GM06990 (cell line): Measurements from ENCODE around the gene GOLGA8B.
"Not testable (repeated sequence)": the region's sequence is repeated elsewhere in the genome, so short reads cannot be mapped to it uniquely, and the experiment has no call there.

ENCODE experiments used
- DNase-seq: peaks from one replicate; pipeline ENCODE4 v3.0.0-alpha.2; 2011; ENCODE audit not compliant: insufficient read length; ENCODE audit errors: extremely low read depth
- H3K27me3 ChIP-seq: replicated peaks from 2 replicates; pipeline ENCODE4 v1.6.0; 2011; ENCODE audit warnings: low read length; ENCODE audit not compliant: control insufficient read depth, insufficient read depth
- H3K36me3 ChIP-seq: 2 replicates; pipeline ENCODE4 v1.5.1; 2011; ENCODE audit warnings: low read length; ENCODE audit not compliant: control insufficient read depth, insufficient read depth
- H3K4me3 ChIP-seq: replicated peaks from 2 replicates; pipeline ENCODE4 v1.5.1; 2011; ENCODE audit warnings: low read depth, mild to moderate bottlenecking, control low read depth, low read length

The GOLGA8B gene

DNA sequence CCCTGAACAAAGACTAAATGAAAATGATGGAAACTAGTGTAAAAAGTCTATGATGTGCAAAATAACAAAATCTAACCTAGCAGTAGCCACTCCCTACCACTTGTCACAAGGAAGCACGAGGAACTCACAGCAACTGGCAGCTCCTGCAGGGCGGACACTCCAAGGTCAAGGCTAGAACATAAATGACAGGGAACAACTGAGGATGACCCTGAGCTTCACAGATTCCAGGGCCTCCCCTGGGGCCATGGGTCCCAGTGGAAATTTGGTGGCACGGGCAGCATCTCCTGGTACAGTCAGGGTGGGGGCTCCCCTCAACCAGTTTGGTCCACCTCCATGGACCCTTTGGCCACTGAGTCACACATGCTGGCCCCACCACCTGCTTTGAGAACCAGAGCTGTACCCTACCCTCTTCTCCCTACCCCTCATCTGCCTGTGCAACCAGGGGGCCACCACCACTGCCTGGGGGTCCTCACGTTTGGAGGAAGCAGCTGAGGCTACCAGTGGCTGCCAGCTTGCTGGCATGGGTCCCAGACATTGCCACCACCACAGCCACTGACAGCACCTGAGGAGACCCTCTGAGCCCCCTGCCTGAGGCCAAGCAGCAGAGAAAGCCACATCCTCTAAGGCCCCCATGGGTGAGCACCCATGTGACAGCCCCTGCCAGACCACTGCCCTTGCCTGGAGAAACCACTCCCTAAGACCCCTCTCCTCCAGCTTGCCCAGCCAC is 13.6 kb downstream of the GOLGA8B start:
- not testable (repeated sequence) for DNase-seq, H3K4me3 ChIP-seq, H3K27me3 ChIP-seq, H3K36me3 ChIP-seq

GRCh38 chr15:34567174-34567573 is 16.3 kb downstream of the GOLGA8B start:
- H3K27me3 ChIP-seq, H3K4me3 ChIP-seq, DNase-seq, H3K36me3 ChIP-seq: not testable (repeated sequence)

DNA sequence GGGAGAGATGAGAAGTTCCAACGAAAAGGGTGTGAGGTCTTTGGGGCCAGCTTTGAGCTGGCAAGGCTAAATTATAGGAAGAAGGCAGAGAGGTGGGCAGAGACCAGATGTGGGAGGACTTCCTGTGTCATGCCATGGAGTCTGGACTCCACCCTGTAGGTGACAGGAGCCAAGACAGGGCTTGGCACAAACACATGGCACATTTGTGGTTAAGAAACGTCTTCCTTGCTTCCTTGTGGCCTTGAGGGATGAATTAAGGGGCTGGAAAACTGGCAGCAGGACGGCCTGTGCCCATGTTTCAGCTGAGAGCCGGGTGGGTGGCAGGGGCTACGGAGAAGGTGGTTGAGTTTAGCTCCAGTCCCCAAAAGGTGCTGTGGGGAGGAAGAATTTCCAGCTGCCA is 18.7 kb downstream of the GOLGA8B start:
- DNase-seq, H3K4me3 ChIP-seq, H3K27me3 ChIP-seq, H3K36me3 ChIP-seq: not testable (repeated sequence)

- not testable (repeated sequence) for H3K4me3 ChIP-seq, DNase-seq, H3K36me3 ChIP-seq, H3K27me3 ChIP-seq
Observed at GRCh38 chr15:34560814-34561213, 22.6 kb downstream of the GOLGA8B start.

DNA sequence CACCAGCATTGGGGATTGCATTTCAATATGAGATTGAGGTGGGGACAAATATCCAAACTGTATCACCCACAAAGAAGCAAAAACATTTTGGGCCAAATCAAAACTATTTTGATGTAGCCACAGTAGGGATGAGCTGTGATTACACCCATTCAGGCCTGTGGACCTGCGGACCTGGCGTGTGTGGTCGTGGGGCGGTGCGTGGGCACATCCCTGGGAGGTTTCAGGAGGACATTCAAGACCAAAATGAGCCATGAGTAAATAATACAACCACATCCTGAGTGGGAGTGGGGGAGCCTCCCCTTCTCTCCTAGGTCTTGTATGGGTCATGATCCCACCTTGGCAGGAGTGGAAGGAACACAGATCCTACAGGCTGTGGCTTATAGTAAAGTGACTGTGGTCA is 23.7 kb downstream of the GOLGA8B start:
- H3K27me3 ChIP-seq, H3K4me3 ChIP-seq, H3K36me3 ChIP-seq, DNase-seq: not testable (repeated sequence)

DNA sequence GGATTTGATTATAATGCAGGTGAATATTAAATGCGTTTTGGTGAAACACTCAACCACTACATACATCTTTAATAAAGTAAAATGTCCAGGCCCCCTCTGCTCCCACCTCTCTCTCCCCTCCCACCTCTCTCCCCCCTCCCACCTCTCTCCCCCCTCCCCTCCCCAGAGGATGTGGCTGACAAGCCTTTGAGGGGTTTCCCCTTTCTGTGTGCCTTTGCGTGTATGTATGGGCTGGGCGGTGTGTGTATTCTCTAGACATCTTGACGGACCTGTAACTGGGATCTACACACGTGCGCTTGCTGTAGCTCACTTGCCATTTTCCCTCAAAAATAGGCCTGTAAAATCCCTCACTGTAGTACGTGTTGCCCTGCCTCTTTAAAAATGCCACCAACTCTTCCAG is 28.3 kb downstream of the GOLGA8B start:
- DNase-seq, H3K4me3 ChIP-seq, H3K36me3 ChIP-seq, H3K27me3 ChIP-seq: not testable (repeated sequence)

DNA sequence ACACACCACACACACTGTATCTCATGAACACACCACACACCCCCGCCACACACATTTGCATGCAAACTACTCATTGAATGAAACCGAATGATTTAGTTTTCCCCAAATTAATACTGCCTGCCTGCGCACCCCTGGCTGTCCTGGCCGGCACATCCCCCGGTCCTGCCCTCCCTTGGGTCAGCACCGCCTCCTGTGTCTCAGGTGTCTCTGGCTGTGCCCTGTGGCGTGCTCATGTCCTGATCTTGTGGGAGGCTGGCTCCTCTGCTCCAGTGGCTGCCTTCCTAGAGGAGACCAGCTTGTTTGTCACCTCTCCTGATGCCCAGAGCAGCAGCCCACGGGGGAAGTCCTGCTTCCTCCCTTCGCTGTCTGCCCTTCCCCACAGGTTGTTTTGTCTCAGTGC is 28.7 kb downstream of the GOLGA8B start:
- not testable (repeated sequence) for H3K4me3 ChIP-seq, H3K36me3 ChIP-seq, DNase-seq

DNA sequence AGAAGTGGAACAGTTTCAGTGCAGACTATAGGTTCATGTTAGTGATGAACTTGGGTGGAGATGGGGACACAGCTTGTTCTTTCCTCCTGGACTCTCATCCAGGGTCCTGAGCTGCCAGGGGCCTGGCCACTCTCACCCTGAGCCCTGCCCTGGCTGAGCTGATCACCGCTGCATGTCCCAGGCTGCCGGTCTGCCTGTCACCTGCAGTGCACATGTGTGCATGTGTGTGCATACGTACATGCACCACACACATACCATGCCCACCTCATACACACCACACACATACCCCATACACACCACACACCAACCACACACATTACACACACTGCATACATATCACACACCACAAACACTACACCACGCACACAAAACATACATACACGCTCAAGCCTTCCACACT is 29.3 kb downstream of the GOLGA8B start:
- H3K4me3 ChIP-seq, H3K36me3 ChIP-seq, DNase-seq, H3K27me3 ChIP-seq: not testable (repeated sequence)

More for the DNA sequence above, 28.7 kb downstream of the GOLGA8B start:
- not testable (repeated sequence) for H3K27me3 ChIP-seq

GRCh38 chr15:34550129-34550528 is 33.3 kb downstream of the GOLGA8B start:
- H3K36me3 ChIP-seq, H3K27me3 ChIP-seq, DNase-seq, H3K4me3 ChIP-seq: not testable (repeated sequence)

- H3K4me3 ChIP-seq, DNase-seq, H3K27me3 ChIP-seq, H3K36me3 ChIP-seq: not testable (repeated sequence)
Observed at GRCh38 chr15:34549381-34549809, 34.1 kb downstream of the GOLGA8B start.

DNA sequence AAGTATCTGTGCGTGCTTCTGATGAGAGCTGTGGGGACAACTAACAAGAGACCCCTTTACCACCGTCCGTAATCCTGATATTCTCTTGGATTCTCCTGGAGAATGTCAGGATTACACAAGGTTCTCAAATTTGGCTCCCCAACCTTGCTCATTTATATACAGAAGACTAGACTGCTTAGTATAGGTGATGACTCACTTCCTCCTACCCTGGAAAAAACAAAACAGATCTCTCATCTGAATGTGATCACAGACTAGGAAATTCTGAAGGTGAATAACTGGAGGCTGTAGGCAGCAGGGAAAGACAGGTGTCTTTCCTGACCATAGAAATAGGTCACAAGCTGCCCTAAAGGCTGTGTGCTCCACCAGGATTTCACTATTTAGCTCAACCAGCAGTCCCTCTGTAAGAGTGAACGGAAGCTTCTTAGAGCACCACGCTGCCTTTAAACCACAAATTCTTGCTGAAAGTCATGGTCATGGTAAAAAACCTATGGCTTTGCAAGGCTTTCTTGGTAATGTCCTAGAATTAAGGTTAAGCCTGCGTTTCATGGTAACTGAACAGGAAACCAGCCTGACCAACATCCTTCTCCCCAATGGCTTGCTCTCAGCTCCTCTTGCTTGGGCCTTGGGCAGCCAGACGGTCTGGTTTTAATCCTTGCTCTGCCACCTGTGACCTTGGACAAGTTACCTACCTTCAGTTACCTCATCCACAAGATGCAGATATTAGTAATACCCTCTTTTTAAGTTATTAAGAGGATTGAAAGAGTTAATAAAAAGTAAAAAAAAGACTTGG is 39.4 kb downstream of the GOLGA8B start:
- not testable (repeated sequence) for DNase-seq, H3K36me3 ChIP-seq, H3K4me3 ChIP-seq, H3K27me3 ChIP-seq

GRCh38 chr15:34535857-34536256 is 47.6 kb downstream of the GOLGA8B start:
- not testable (repeated sequence) for H3K4me3 ChIP-seq, H3K36me3 ChIP-seq, H3K27me3 ChIP-seq, DNase-seq
